ENCODE data around the gene HYAL4.

HYAL4 gene

DNA sequence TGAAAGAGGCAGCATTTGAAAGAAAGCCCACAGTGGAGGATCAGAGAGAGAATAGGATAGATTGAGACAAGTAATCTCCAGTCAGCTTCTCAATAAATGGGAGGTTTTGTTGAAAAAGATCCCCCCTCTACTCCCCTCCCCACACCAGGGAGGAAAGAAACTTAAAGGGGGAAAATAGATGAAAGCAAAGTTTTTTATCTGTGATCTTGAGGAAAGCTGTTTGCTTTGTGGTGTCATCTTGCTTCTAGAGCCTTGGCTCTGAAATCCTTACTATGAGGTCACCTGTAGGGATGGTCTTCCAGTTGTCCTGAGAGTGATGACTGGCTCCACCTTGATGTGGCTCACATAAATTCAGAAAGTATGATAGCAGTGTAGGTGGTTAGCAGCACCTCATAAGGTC lies 80.0 kb downstream of the HYAL4 start, which contains the start of gene SPAM1:
TSS of gene SPAM1 (plus strand) at position 301 of the 400 bp plus-strand sequence. CDS start 28,330 bp downstream, outside the sequence.
- Histone ChIP-seq H3K36me3 (ENCODE audit: control insufficient read depth in 4 of 4, insufficient read depth in 4 of 4, low read length in 3 of 4) (no peaks in the 10 kb centered on the region), H3K4me3 (ENCODE audit: control insufficient read depth in 1 of 7, extremely low read depth in 1 of 7, insufficient read depth in 4 of 7, low read depth in 2 of 7, low read length in 6 of 7) (no peak within 1 kb of the TSS), H3K4me1 (ENCODE audit: control extremely low read depth in 1 of 4, control insufficient read depth in 4 of 4, insufficient read depth in 4 of 4, low read length in 3 of 4) (no peaks in the 10 kb centered on the region), H3K27me3 (replicated peaks in 2 of 5; ENCODE audit: control insufficient read depth in 4 of 5, insufficient read depth in 5 of 5, low read length in 4 of 5) (no peaks in the 10 kb centered on the region), H3K9me3 (ENCODE audit: control extremely low read depth in 1 of 5, control insufficient read depth in 4 of 5, insufficient read depth in 2 of 5, low read depth in 1 of 5, low read length in 4 of 5) (no peaks in the 10 kb centered on the region), H3K27ac (ENCODE audit: insufficient read depth in 1 of 2, low read depth in 1 of 2, low read length in 2 of 2, poor library complexity in 1 of 2, severe bottlenecking in 2 of 2) (no peak within 1 kb of the TSS)
- ChIA-PET POLR2A (no interaction called here), CTCF (no interaction called here)
- DNase-seq: no peak
